OCI-LY3 (cell line): Measurements from ENCODE around the gene INTS1.

Source experiments
- H2AFZ ChIP-seq: fragments of 200-600, 300-600 bp; shearing (Covaris generic); 2 replicates; pipeline ENCODE4 v1.6.0; 2014; ENCODE audit warnings: antibody characterized with exemption, low read depth, low read length
- H3K27ac ChIP-seq: fragments of 200-600, 300-600 bp; sonication (generic); 2 replicates; pipeline ENCODE4 v1.5.1; 2014; ENCODE audit warnings: mild to moderate bottlenecking, low read length, moderate library complexity, mixed read lengths
- H3K27me3 ChIP-seq: fragments of 200-600, 300-600 bp; sonication (generic); 2 replicates; pipeline ENCODE4 v1.6.1; 2014; ENCODE audit warnings: low read depth, low read length, mixed read lengths
- H3K36me3 ChIP-seq: fragments of 200-600, 300-600 bp; sonication (generic); replicated peaks from 2 replicates; pipeline ENCODE3; 2014; ENCODE audit warnings: low read depth, low read length, mixed read lengths
- H3K4me1 ChIP-seq: fragments of 300-600, 200-600 bp; sonication (generic); 2 replicates; pipeline ENCODE4 v1.6.1; 2014; ENCODE audit warnings: low read length, mixed read lengths
- H3K4me2 ChIP-seq: fragments of 200-600, 300-600 bp; sonication (generic); 2 replicates; pipeline ENCODE4 v1.6.1; 2014; ENCODE audit warnings: low read length, mixed read lengths
- H3K4me3 ChIP-seq: fragments of 300-600, 200-600 bp; sonication (generic); 2 replicates; pipeline ENCODE4 v1.5.1; 2014; ENCODE audit warnings: antibody characterized with exemption, mild to moderate bottlenecking, low read length, moderate library complexity
- H3K79me2 ChIP-seq: fragments of 300-600, 200-600 bp; shearing (Covaris generic); 2 replicates; pipeline ENCODE4 v1.6.1; 2014; ENCODE audit warnings: mild to moderate bottlenecking, low read length, mixed read lengths
- H3K9ac ChIP-seq: fragments of 300-600, 200-600 bp; shearing (Covaris generic); 2 replicates; pipeline ENCODE4 v1.6.0; 2014; ENCODE audit warnings: mild to moderate bottlenecking, low read length, moderate library complexity
- H3K9me3 ChIP-seq: fragments of 200-600, 300-600 bp; shearing (Covaris generic); 2 replicates; pipeline ENCODE4 v1.6.1; 2014; ENCODE audit warnings: low read length, mixed read lengths; ENCODE audit not compliant: insufficient read depth
- H4K20me1 ChIP-seq: fragments of 200-600, 300-600 bp; sonication (generic); 2 replicates; pipeline ENCODE4 v1.6.1; 2016; ENCODE audit warnings: low read length, mixed read lengths; ENCODE audit not compliant: insufficient read depth
- EZH2phosphoT487 ChIP-seq: fragments of 200-600 bp; shearing (Covaris generic); IDR thresholded peaks from 2 replicates; pipeline ENCODE4 v1.6.1; 2018; ENCODE audit warnings: antibody characterized with exemption, mixed run types, low read depth
- TF ChIP-seq, protein P1 (sequence below): fragments of 200-600, 300-600 bp; sonication (generic); IDR thresholded peaks from 2 replicates; pipeline ENCODE4 v1.5.1; 2014; ENCODE audit warnings: antibody characterized with exemption, low read length, low read depth

The INTS1 gene

GRCh38 chr7:1432411-1433082 is 71.6 kb downstream of the INTS1 start:
- H4K20me1 ChIP-seq = no peaks in the 10 kb centered on the region
- H3K9ac ChIP-seq = no peak overlapping the region
- no peaks in the 10 kb centered on the region for H3K36me3 ChIP-seq
- peak overlapping the region; percentile 20; the same call in 1 of the 2 replicates for H3K4me2 ChIP-seq
- H2AFZ ChIP-seq = no peak overlapping the region
- no peak overlapping the region for H3K4me3 ChIP-seq
- no peak overlapping the region for H3K27ac ChIP-seq
- H3K79me2 ChIP-seq = no peaks in the 10 kb centered on the region
- TF ChIP-seq EZH2phosphoT487 = no peak
- TF ChIP-seq, protein P1, sequence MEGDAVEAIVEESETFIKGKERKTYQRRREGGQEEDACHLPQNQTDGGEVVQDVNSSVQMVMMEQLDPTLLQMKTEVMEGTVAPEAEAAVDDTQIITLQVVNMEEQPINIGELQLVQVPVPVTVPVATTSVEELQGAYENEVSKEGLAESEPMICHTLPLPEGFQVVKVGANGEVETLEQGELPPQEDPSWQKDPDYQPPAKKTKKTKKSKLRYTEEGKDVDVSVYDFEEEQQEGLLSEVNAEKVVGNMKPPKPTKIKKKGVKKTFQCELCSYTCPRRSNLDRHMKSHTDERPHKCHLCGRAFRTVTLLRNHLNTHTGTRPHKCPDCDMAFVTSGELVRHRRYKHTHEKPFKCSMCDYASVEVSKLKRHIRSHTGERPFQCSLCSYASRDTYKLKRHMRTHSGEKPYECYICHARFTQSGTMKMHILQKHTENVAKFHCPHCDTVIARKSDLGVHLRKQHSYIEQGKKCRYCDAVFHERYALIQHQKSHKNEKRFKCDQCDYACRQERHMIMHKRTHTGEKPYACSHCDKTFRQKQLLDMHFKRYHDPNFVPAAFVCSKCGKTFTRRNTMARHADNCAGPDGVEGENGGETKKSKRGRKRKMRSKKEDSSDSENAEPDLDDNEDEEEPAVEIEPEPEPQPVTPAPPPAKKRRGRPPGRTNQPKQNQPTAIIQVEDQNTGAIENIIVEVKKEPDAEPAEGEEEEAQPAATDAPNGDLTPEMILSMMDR = peak; percentile 69
- no peaks in the 10 kb centered on the region for H3K4me1 ChIP-seq
- H3K9me3 ChIP-seq = no peaks in the 10 kb centered on the region
- H3K27me3 ChIP-seq = no peaks in the 10 kb centered on the region

DNA sequence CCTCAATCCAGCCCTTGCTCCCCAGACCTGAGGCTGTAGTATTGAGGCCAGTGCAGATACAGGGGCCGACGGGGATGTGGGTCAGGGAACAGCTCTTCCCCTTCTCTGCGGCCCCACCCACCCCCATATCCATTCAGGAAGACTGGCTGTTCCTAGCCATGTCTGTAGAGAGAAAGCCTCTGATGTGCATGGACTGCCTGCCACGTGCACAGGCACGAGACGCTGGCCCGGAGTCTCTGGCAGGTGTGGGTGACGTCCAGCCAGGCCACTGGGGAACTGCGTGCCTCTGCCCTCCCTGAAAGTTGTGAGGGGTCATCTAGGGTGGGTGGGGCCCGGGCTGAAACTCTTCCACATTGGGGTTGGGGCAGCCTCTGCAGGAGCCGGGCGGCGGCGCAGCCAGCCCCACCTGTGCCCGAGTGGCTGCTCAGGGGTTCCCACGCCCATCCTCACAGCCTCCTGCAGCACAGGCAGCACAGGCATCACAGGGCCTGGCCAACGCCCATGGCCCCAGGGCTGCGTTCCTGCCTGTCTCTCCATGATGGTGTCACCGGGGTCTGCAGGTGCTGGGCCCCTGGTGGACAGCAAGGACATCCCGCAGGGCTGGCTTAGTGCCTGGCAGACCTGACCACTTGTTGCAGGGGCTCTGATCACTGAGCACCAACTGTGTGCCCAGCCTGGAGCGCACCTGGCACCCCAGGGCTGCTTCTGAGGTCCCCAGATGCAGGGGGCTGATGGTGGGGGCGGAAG is 72.4 kb downstream of the INTS1 start:
- no peak overlapping the region for H3K4me3 ChIP-seq
- no peak overlapping the region for H3K9ac ChIP-seq
- H3K27me3 ChIP-seq = no peaks in the 10 kb centered on the region
- H3K79me2 ChIP-seq = no peaks in the 10 kb centered on the region
- peak overlapping the region; percentile 20; the same call in 1 of the 2 replicates for H3K4me2 ChIP-seq
- no peaks in the 10 kb centered on the region for H3K36me3 ChIP-seq
- no peak overlapping the region for H2AFZ ChIP-seq
- no peaks in the 10 kb centered on the region for H3K9me3 ChIP-seq
- TF ChIP-seq EZH2phosphoT487 = no peak
- TF ChIP-seq, protein P1 = no peak
- H3K4me1 ChIP-seq = no peaks in the 10 kb centered on the region
- H3K27ac ChIP-seq = no peak overlapping the region
- H4K20me1 ChIP-seq = no peaks in the 10 kb centered on the region

DNA sequence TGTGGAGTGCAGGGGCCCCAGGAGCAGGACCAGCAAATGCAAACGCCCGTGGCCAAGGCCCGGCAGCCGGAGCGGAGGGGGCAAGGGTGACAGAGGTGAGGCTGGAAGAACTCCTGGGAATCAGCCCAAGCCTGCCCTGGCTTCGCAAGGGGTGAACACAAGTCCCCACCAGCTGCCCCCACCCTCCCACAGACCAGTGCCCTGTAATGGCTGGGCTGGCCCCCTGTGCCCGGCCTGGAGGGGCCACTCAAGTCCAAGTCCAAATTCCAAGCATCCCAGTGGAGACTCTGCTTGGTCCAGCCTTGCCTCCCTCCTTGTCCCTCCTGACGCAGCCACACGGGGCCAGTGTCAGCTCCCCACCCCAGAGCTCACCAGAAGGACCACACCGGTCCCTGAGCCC is 73.0 kb downstream of the INTS1 start:
- Histone ChIP-seq H4K20me1 (no peaks in the 10 kb centered on the region), H3K4me3 (no peak overlapping the region), H3K9me3 (no peaks in the 10 kb centered on the region), H3K79me2 (no peaks in the 10 kb centered on the region), H2AFZ (no peak overlapping the region), H3K27me3 (no peaks in the 10 kb centered on the region), H3K36me3 (no peaks in the 10 kb centered on the region), H3K4me1 (no peaks in the 10 kb centered on the region), H3K9ac (no peak overlapping the region), H3K27ac (no peak overlapping the region), H3K4me2 (no peak overlapping the region)
- no peak for TF ChIP-seq EZH2phosphoT487
- TF ChIP-seq, protein P1 = no peak

DNA sequence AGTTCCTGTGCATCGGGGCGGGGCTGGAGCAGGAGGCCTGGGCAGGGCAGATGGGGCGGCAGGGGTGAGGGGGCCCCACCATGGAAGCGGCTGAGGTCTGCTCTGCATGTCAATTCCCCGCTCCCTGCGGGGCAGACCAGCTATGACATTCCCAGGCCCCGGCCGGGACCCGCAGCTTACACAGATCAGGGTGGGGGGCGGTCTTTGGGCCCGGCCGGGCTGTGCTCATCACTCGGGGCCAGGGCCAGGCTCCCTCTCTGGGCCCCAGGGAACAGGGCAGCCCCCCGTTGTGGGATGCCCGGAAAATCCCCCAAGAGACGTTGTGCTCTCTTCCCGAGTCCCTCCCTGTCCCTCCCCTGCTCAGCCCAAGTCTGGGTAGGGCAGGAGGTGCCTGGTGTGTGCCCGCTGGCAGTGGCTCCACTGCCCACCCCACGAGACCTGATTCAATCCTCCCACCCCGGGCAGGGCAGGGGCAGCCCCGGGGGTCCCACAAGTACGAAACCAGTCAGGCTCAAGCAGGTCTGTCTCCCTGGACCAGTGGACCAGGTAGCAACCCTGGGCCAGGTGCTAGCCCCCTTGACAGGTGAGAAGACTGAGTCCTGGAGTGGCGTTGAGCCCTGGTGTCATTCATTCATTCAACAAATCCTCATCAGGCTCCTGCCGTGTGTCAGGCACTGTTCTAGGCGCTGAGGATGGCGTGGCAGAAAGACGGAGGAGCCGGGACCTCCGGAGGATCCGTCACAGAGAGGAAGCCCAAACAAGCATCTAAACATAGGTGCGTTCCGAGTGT is 73.9 kb downstream of the INTS1 start:
- no peak overlapping the region for H2AFZ ChIP-seq
- H3K27ac ChIP-seq = no peak overlapping the region
- no peaks in the 10 kb centered on the region for H3K36me3 ChIP-seq
- no peaks in the 10 kb centered on the region for H3K79me2 ChIP-seq
- no peak for TF ChIP-seq EZH2phosphoT487
- TF ChIP-seq, protein P1 = no peak
- no peaks in the 10 kb centered on the region for H3K9me3 ChIP-seq
- H4K20me1 ChIP-seq = no peaks in the 10 kb centered on the region
- H3K9ac ChIP-seq = no peak overlapping the region
- no peak overlapping the region for H3K4me3 ChIP-seq
- no peak overlapping the region for H3K4me2 ChIP-seq
- no peaks in the 10 kb centered on the region for H3K4me1 ChIP-seq
- H3K27me3 ChIP-seq = no peaks in the 10 kb centered on the region
